Endodermal cell (in vitro differentiated cells): ENCODE data around the gene ADAMTSL4. TPM values are rescaled to one million over a fixed set of nuclear protein-coding genes. Genes with fewer than 3 reads are reported as not detected.

Source experiments
- DNase-seq: peaks from one replicate; pipeline ENCODE4 v3.0.0-alpha.2; 2017
- H3K27ac ChIP-seq: 2 replicates; pipeline ENCODE4 v1.5.1; 2013; ENCODE audit warnings: mild to moderate bottlenecking, low read depth, low read length, moderate library complexity
- H3K27me3 ChIP-seq: 2 replicates; pipeline ENCODE4 v1.6.1; 2013; ENCODE audit warnings: mild to moderate bottlenecking, low read length, moderate library complexity; ENCODE audit not compliant: insufficient read depth, control insufficient read depth, poor library complexity, severe bottlenecking
- H3K36me3 ChIP-seq: 2 replicates; pipeline ENCODE4 v1.7.0; 2013; ENCODE audit warnings: mild to moderate bottlenecking, low read length, moderate library complexity; ENCODE audit not compliant: control insufficient read depth, insufficient read depth
- H3K4me1 ChIP-seq: one replicate; pipeline ENCODE4 v1.7.0; 2013; ENCODE audit warnings: low read length; ENCODE audit not compliant: control insufficient read depth, insufficient read depth
- H3K4me3 ChIP-seq: 2 replicates; pipeline ENCODE4 v1.5.1; 2013; ENCODE audit warnings: mild to moderate bottlenecking, low read length, moderate library complexity
- H3K9ac ChIP-seq: 2 replicates; pipeline ENCODE4 v1.6.1; 2013; ENCODE audit warnings: mild to moderate bottlenecking, low read length, moderate library complexity; ENCODE audit not compliant: poor library complexity, severe bottlenecking; ENCODE audit errors: extremely low read depth
- H3K9me3 ChIP-seq: 2 replicates; pipeline ENCODE4 v1.6.1; 2013; ENCODE audit warnings: mild to moderate bottlenecking, low read length, moderate library complexity; ENCODE audit not compliant: control insufficient read depth
- H3K27ac Mint-ChIP-seq: 2 replicates; pipeline ENCODE4 v1.8.0; 2020; ENCODE audit warnings: mixed read lengths
- H3K27me3 Mint-ChIP-seq: 2 replicates; pipeline ENCODE4 v1.8.0; 2021; ENCODE audit warnings: mild to moderate bottlenecking, mixed read lengths; ENCODE audit not compliant: insufficient read depth
- H3K36me3 Mint-ChIP-seq: 2 replicates; pipeline ENCODE4 v1.8.0; 2020; ENCODE audit warnings: low read depth, mixed read lengths
- H3K4me1 Mint-ChIP-seq: 2 replicates; pipeline ENCODE4 v1.8.0; 2020; ENCODE audit warnings: mixed read lengths
- H3K4me3 Mint-ChIP-seq: 2 replicates; pipeline ENCODE4 v1.8.0; 2020; ENCODE audit warnings: mild to moderate bottlenecking, moderate library complexity, mixed read lengths
- H3K9me3 Mint-ChIP-seq: 2 replicates; pipeline ENCODE4 v1.8.0; 2020; ENCODE audit warnings: mild to moderate bottlenecking, mixed read lengths
- CTCF ChIP-seq: fragments of 200-600 bp; sonication (generic); conservative IDR thresholded peaks from 2 replicates; pipeline ENCODE4 v1.5.0; 2021; ENCODE audit warnings: antibody characterized with exemption, mild to moderate bottlenecking
- WGBS, 2 experiments: methylation state at CpG; one replicate each; pipeline versions ENCODE4 v1.1.5 to v1.1.7; 2013; ENCODE audit warnings: missing lambda C conversion rate in 2 of 2, mixed read lengths in 1 of 2; ENCODE audit not compliant: insufficient coverage in 1 of 2, insufficient read length in 1 of 2; 5-methylcytosine and 5-hydroxymethylcytosine counted together
- total RNA-seq, 2 donors: library from RNA; stranded (reverse); fragmentation: NEBNext Ultra II Directional in 1 of 2; extraction: Animal tissue kit (Norgen Biotek cat#: 25700) in 1 of 2; gene quantifications; 2 replicates in 1 of 2; 3 replicates in 1 of 2; pipeline ENCODE4 v1.2.1, GENCODE V29; 2021

ADAMTSL4 gene
- total RNA-seq, 2 donors from 2014 or later = 3.7 to 3.9 TPM

GRCh38 chr1:150528196-150528595, 21.0 kb upstream of the ADAMTSL4 start:
- Histone ChIP-seq H3K27me3 (no peaks in the 10 kb centered on the region), H3K4me3 (no peak overlapping the region), H3K36me3 (no peaks in the 10 kb centered on the region), H3K27ac (no peak overlapping the region), H3K9me3 (no peaks in the 10 kb centered on the region), H3K9ac (no peak overlapping the region), H3K4me1 (no peaks in the 10 kb centered on the region)
- H3K9me3 Mint-ChIP-seq = no peaks in the 10 kb centered on the region
- WGBS, 2 experiments = 100% methylated on average over 1 of the region's 1 CpG; no CpG with 5 or more reads in 1 of the 2 experiments
- H3K36me3 Mint-ChIP-seq = no peaks in the 10 kb centered on the region
- H3K4me3 Mint-ChIP-seq = no peak overlapping the region
- H3K27me3 Mint-ChIP-seq = no peaks in the 10 kb centered on the region
- H3K27ac Mint-ChIP-seq = no peak overlapping the region
- H3K4me1 Mint-ChIP-seq = peaks cover 17% of the 10 kb centered on the region
- TF ChIP-seq CTCF = no peak
- DNase-seq = no peak

GRCh38 chr1:150529017-150529416, 20.2 kb upstream of the ADAMTSL4 start:
- H3K27ac Mint-ChIP-seq = no peak overlapping the region
- no peaks in the 10 kb centered on the region for H3K9me3 Mint-ChIP-seq
- no peaks in the 10 kb centered on the region for H3K36me3 Mint-ChIP-seq
- H3K27me3 Mint-ChIP-seq = no peaks in the 10 kb centered on the region
- no peak for TF ChIP-seq CTCF
- Histone ChIP-seq H3K36me3 (no peaks in the 10 kb centered on the region), H3K9ac (no peak overlapping the region), H3K4me3 (no peak overlapping the region), H3K27ac (no peak overlapping the region), H3K4me1 (no peaks in the 10 kb centered on the region), H3K27me3 (no peaks in the 10 kb centered on the region), H3K9me3 (no peaks in the 10 kb centered on the region)
- no peak for DNase-seq
- peaks cover 17% of the 10 kb centered on the region for H3K4me1 Mint-ChIP-seq
- WGBS, 2 experiments = 74 to 90% methylated on average over 3 to 4 of the region's 4 CpGs
- no peak overlapping the region for H3K4me3 Mint-ChIP-seq

GRCh38 chr1:150530491-150531159, 18.6 kb upstream of the ADAMTSL4 start:
- Mint-ChIP-seq H3K27ac (no peak overlapping the region), H3K27me3 (no peaks in the 10 kb centered on the region), H3K36me3 (no peaks in the 10 kb centered on the region), H3K9me3 (no peaks in the 10 kb centered on the region), H3K4me3 (no peak overlapping the region), H3K4me1 (peaks cover 17% of the 10 kb centered on the region)
- Histone ChIP-seq H3K36me3 (no peaks in the 10 kb centered on the region), H3K9ac (no peak overlapping the region), H3K9me3 (no peaks in the 10 kb centered on the region), H3K4me1 (no peaks in the 10 kb centered on the region), H3K27ac (no peak overlapping the region), H3K27me3 (no peaks in the 10 kb centered on the region), H3K4me3 (no peak overlapping the region)
- TF ChIP-seq CTCF = no peak
- 89 to 96% methylated on average over 14 of the region's 14 CpGs for WGBS, 2 experiments
- DNase-seq = peak; percentile 42
